NB4 (cell line): ENCODE data around the gene ZFYVE28.

ENCODE experiments used
- CTCF ChIP-seq: IDR thresholded peaks from one replicate; pipeline ENCODE4 v1.5.1; 2012; ENCODE audit warnings: low read depth, low read length
- MAX ChIP-seq: IDR thresholded peaks from 2 replicates; pipeline ENCODE4 v1.6.1; 2011; ENCODE audit warnings: low read depth, low read length
- POLR2A ChIP-seq: IDR thresholded peaks from 2 replicates; pipeline ENCODE4 v1.6.1; 2011; ENCODE audit warnings: mild to moderate bottlenecking; ENCODE audit not compliant: insufficient read length; ENCODE audit errors: extremely low read depth

- TF ChIP-seq POLR2A (no peak), CTCF (no peak), MAX (no peak)
Observed at GRCh38 chr4:2446656-2447564, 28.5 kb upstream of the ZFYVE28 start.
